M059J (cell line): Measurements from ENCODE around the gene UBE2K. TPM values are rescaled to one million over a fixed set of nuclear protein-coding genes. Genes with fewer than 3 reads are reported as not detected.
A peak's percentile ranks its signal among the peaks of the same experiment; 100 is the strongest.
"Not testable (repeated sequence)": the region's sequence is repeated elsewhere in the genome, so short reads cannot be mapped to it uniquely, and the experiment has no call there.

Experiments used
- DNase-seq: peaks from one replicate; pipeline ENCODE4 v3.0.0-alpha.2; 2012; ENCODE audit warnings: low read depth
- total RNA-seq: library from RNA; depleted of rRNA; stranded (reverse); fragments of >200 nt; shearing (Covaris generic); gene quantifications from 2 replicates; pipeline ENCODE4 v1.2.3, GENCODE V29; 2014; rRNA removed

The UBE2K gene
- 20.1 and 28.1 TPM in 2 replicates for total RNA-seq

DNA sequence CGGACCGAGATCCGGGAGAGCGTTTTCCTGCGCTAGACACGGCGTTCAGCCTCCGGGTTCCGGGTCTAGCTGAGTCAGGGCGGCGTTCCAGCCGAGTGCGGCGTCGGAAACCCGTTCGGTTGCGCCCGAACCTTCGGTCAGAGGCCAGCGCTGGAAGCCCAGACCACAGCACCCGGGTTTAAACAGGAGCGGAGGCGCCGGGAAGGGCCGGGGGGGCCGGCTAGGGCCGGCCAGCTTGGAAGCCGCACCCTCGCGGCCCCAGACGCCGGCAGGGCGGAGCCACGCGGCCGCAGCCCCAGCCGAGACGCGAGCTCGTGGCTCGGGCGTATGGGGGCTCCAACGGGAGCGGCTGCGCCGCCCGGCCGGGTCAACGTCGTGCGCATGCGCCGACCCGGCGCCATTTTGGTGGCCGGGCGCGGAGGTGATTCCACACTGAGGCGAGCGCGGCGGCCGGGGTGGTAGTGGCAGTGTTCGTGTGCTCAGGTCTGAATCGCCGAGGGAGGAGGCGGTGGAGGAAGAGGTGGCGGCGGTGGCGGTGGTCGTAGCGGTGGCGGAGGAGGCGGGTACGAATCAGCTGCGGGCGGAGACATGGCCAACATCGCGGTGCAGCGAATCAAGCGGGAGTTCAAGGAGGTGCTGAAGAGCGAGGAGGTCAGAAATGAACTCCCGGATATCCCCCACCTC, at the start of gene UBE2K:
Gene UBE2K (plus strand): TSS at position 397 of the 684 bp plus-strand sequence. CDS start 192 bp downstream, at position 589.
- peak; percentile 87 for DNase-seq

GRCh38 chr4:39648213-39648612, 49.7 kb upstream of the UBE2K start:
- DNase-seq = no peak

GRCh38 chr4:39648827-39649558, 48.9 kb upstream of the UBE2K start:
- no peak for DNase-seq

- no peak for DNase-seq
Measured at GRCh38 chr4:39649639-39650265, 48.2 kb upstream of the UBE2K start.

- not testable (repeated sequence) for DNase-seq
Measured at GRCh38 chr4:39651586-39651985, 46.4 kb upstream of the UBE2K start.

- DNase-seq = no peak
Measured at GRCh38 chr4:39655211-39655610, 42.7 kb upstream of the UBE2K start.

- no peak for DNase-seq
Measured at GRCh38 chr4:39655876-39656275, 42.1 kb upstream of the UBE2K start.

DNA sequence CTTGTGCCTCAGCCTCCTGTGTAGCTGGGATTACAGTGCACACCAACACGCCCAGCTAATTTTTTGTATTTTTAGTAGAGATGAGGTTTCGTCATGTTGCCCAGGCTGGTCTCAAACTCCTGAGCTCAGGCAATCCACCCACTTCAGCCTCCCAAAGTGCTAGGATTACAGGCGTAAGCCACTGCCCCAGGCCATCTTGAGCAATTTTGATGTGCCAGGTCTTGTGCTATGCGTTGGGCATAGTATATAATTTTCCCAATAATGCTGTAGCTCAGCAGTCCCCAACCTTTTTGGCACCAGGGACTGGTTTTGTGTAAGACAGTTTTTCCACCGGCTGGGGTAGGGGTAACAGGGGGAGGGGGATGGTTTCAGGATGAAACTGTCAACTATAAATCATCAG, 41.3 kb upstream of the UBE2K start:
- DNase-seq = not testable (repeated sequence)

GRCh38 chr4:39657465-39657864, 40.5 kb upstream of the UBE2K start:
- DNase-seq = no peak

- DNase-seq = no peak
Measured at GRCh38 chr4:39658756-39659155, 39.2 kb upstream of the UBE2K start.

DNA sequence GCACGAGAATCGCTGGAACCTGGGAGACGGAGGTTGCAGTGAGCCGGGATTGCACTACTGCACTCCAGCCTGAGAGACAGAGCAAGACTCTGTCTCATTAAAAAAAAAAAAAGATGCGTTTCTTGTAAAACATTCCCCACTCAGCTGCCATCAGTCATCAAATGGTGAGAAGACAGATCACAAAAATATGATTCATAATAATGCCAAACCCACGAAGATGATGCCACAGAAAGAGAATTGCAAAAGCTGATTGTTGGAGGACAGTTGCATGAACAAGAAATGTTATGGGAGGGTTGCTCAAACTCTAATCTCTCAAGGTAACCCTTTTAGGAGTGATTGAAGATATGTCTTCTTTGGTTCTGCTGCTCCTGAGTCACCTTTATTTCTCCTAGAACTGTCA, 37.9 kb upstream of the UBE2K start:
- DNase-seq = no peak

GRCh38 chr4:39660757-39661156, 37.2 kb upstream of the UBE2K start:
- DNase-seq = no peak

DNA sequence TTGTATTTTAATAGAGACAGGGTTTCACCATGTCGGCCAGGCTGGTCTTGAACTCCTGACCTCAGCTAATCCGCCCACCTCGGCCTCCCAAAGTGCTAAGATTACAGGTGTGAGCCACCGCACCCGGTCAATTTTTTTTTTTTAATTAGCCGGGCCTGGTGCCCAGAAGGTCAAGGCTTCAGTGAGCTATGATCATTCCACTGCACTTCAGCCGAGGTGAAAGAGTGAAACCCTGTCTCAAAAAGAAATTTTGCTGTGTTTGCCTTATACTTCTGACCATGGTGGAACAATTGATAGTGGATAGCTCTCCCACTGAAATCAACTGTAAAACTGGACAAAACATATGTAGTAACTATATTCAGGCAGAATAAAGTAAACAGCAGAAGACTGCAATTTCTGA, 35.3 kb upstream of the UBE2K start:
- no peak for DNase-seq

DNA sequence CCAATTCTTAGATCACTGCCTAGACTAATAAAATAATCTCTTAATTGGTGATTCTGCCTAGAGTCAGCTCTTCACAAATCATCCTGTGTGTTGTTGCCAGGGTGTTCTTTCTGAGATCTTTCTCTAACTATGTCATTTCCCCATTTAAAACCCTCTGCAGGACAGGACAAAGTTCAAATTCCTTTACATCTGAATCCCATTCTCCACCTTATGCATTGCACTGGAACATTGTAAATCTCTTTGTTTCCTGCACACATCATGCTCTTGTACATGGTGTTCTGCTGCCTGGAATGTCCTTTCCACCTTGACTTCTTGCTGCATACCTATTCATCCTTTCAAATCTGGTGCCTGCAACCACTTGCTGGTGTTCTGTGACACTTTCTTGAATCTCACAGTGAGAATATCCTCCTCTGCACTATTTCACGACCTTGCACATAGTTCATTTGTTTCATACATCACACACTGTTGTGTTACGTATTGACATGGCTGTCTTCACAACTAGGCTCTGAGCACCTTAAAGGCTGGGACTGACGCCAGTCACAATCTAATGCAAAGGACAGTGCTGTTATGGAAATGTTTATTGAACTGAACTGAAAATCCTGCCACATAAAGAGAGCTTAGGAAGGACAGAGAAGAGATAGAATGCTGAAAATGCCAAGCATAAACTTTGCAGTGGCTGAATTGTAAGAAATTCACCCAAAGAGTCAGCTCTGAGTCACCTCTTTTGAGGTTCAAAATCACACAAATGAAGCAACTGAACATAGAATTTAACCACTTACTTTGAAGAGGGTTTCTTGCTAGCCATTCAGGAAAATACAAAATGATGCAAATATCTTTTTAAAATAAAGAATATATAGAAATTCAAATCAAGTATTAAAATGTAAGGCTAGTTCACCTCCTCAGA, 32.9 kb upstream of the UBE2K start:
- no peak for DNase-seq

GRCh38 chr4:39667706-39668105, 30.2 kb upstream of the UBE2K start:
- no peak for DNase-seq

GRCh38 chr4:39668887-39669286, 29.0 kb upstream of the UBE2K start:
- DNase-seq = no peak

- not testable (repeated sequence) for DNase-seq
Measured at GRCh38 chr4:39670296-39670695, 27.6 kb upstream of the UBE2K start.

DNA sequence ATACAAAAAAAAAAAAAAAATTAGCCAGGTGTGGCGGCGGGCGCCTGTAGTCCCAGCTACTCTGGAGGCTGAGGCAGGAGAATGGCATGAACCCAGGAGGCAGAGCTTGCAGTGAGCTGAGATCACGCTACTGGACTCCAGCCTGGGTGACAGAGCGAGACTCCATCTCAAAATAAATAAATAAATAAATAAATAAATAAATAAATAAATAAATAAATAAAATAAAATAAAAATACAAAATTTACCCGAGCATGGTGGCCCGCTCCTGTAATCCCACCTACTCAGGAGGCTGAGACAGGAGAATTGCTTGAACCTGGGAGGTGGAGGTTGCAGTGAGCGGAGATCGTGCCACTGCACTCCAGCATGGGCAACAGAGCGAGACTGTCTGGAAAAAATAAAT, 22.3 kb upstream of the UBE2K start:
- DNase-seq = not testable (repeated sequence)

DNA sequence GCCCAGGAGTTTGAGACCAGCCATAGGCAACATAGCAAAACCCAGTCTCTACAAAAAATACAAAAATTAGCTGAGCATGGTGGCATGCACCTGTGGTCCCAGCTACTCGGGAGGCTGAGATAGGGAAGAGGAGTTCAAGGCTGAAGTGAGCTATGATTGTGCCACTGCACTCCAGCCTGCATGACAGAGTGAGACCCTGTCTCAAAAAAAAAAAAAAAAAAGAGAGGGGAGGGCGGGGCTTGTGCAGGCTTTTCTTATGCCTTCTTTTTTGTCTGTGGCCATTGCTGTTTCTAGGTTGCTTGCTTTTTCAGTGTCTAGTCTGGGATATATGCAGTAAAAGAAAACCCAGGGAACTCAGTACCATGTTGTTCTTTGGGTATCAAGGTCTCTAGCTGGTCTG, 16.9 kb upstream of the UBE2K start:
- not testable (repeated sequence) for DNase-seq

GRCh38 chr4:39682138-39682537, 15.8 kb upstream of the UBE2K start:
- no peak for DNase-seq

DNA sequence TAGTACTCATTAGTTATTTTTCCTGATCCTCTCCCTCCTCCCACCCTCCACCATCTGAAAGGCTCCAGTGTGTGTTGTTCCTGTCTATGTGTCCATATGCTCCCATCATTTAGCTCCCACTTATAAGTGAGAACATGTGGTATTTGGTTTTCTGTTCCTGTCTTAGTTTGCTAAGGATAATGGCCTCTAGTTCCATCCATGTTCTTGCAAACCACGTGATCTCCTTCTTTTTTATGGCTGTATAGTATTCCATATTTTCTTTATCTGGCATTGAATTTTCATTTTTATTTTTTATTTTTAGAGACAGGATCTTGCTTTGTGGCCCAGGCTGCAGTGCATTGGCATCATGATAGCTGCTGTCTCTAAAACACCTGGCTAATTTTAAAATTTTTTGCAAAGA, 11.9 kb upstream of the UBE2K start:
- DNase-seq = no peak

- no peak for DNase-seq
Measured at GRCh38 chr4:39687014-39687413, 10.9 kb upstream of the UBE2K start.
